CD4-positive, alpha-beta T cell treated with Interleukin-17A for 4 hours (primary cell): ENCODE measurements around the gene SDCCAG8.

ENCODE experiments used
- DNase-seq: peaks from one replicate; pipeline ENCODE4 v3.0.0-alpha.2; 2020; ENCODE audit warnings: mixed read lengths

The SDCCAG8 gene

GRCh38 chr1:243428617-243429342 lies 172.9 kb downstream of the SDCCAG8 start:
- DNase-seq: no peak

GRCh38 chr1:243431591-243431990 lies 175.8 kb downstream of the SDCCAG8 start:
- DNase-seq: no peak

GRCh38 chr1:243432136-243432535 lies 176.3 kb downstream of the SDCCAG8 start:
- no peak for DNase-seq

GRCh38 chr1:243433737-243434370 lies 178.0 kb downstream of the SDCCAG8 start:
- no peak for DNase-seq

- DNase-seq: no peak
These were observed 178.8 kb downstream of the SDCCAG8 start for GRCh38 chr1:243434594-243434993.

GRCh38 chr1:243435836-243436235 lies 180.0 kb downstream of the SDCCAG8 start:
- DNase-seq: no peak

- no peak for DNase-seq
These were observed 182.3 kb downstream of the SDCCAG8 start for GRCh38 chr1:243438146-243438545.

- no peak for DNase-seq
These were observed 183.0 kb downstream of the SDCCAG8 start for GRCh38 chr1:243438815-243439214.

GRCh38 chr1:243440406-243440805 lies 184.6 kb downstream of the SDCCAG8 start:
- DNase-seq: no peak

- DNase-seq: no peak
These were observed 185.8 kb downstream of the SDCCAG8 start for GRCh38 chr1:243441601-243442000.

- no peak for DNase-seq
These were observed 187.7 kb downstream of the SDCCAG8 start for GRCh38 chr1:243443557-243443956.

GRCh38 chr1:243447347-243447746 lies 191.5 kb downstream of the SDCCAG8 start:
- DNase-seq: peak; percentile 10

- DNase-seq: no peak
These were observed 192.0 kb downstream of the SDCCAG8 start for GRCh38 chr1:243447844-243448243.

GRCh38 chr1:243449373-243449772 lies 193.5 kb downstream of the SDCCAG8 start:
- DNase-seq: no peak

- no peak for DNase-seq
These were observed 196.3 kb downstream of the SDCCAG8 start for GRCh38 chr1:243452092-243452491.

- no peak for DNase-seq
These were observed 198.6 kb downstream of the SDCCAG8 start for GRCh38 chr1:243454328-243454997.

GRCh38 chr1:243455760-243456651 lies 200.2 kb downstream of the SDCCAG8 start:
- no peak for DNase-seq

- DNase-seq: no peak
These were observed 201.6 kb downstream of the SDCCAG8 start for GRCh38 chr1:243457363-243457982.

GRCh38 chr1:243459059-243459458 lies 203.2 kb downstream of the SDCCAG8 start:
- DNase-seq: no peak

- DNase-seq: no peak
These were observed 205.9 kb downstream of the SDCCAG8 start for GRCh38 chr1:243461700-243462099.

GRCh38 chr1:243462929-243463697 lies 207.3 kb downstream of the SDCCAG8 start:
- DNase-seq: no peak

GRCh38 chr1:243465081-243465480 lies 209.2 kb downstream of the SDCCAG8 start:
- DNase-seq: no peak
